KMS-11 (cell line): ENCODE results near the gene FRMD4A.

ENCODE experiments used
- H2AFZ ChIP-seq: fragments of 200-600 bp; sonication (generic); 2 replicates; pipeline ENCODE4 v1.6.1; 2016; ENCODE audit warnings: antibody characterized with exemption, mixed run types, low read depth
- H3K27ac ChIP-seq: fragments of 200-600 bp; sonication (generic); 2 replicates; pipeline ENCODE4 v1.6.1; 2016; ENCODE audit warnings: mild to moderate bottlenecking, mixed run types
- H3K27me3 ChIP-seq: fragments of 200-600 bp; sonication (generic); 2 replicates; pipeline ENCODE4 v1.6.1; 2017; ENCODE audit warnings: mild to moderate bottlenecking, low read depth, mixed run types, moderate library complexity; ENCODE audit not compliant: insufficient read depth
- H3K36me3 ChIP-seq: fragments of 200-600 bp; sonication (generic); 2 replicates; pipeline ENCODE4 v1.6.1; 2017; ENCODE audit warnings: mild to moderate bottlenecking, mixed run types; ENCODE audit not compliant: insufficient read depth
- H3K4me1 ChIP-seq: fragments of 200-600 bp; sonication (generic); 2 replicates; pipeline ENCODE4 v1.6.1; 2016; ENCODE audit warnings: mild to moderate bottlenecking, low read depth, mixed run types; ENCODE audit not compliant: poor library complexity, severe bottlenecking
- H3K4me2 ChIP-seq: fragments of 200-600 bp; sonication (generic); 2 replicates; pipeline ENCODE4 v1.7.0; 2016; ENCODE audit warnings: mild to moderate bottlenecking, mixed run types
- H3K4me3 ChIP-seq: fragments of 200-600 bp; sonication (generic); IDR thresholded peaks from 2 replicates; pipeline ENCODE4 v1.6.1; 2017; ENCODE audit warnings: low read depth, low read length, mixed read lengths; ENCODE audit not compliant: insufficient read depth
- H3K79me2 ChIP-seq: fragments of 200-600 bp; sonication (generic); 2 replicates; pipeline ENCODE4 v1.6.1; 2016; ENCODE audit warnings: low read depth, mixed run types; ENCODE audit not compliant: insufficient read depth
- H3K9ac ChIP-seq: fragments of 200-600 bp; sonication (generic); 2 replicates; pipeline ENCODE4 v1.6.1; 2016; ENCODE audit warnings: mild to moderate bottlenecking, mixed run types
- H4K20me1 ChIP-seq: fragments of 200-600 bp; sonication (generic); 2 replicates; pipeline ENCODE4 v1.6.1; 2016; ENCODE audit warnings: mild to moderate bottlenecking, mixed run types; ENCODE audit not compliant: insufficient read depth
- CTCF ChIP-seq: fragments of 200-600 bp; sonication (generic); conservative IDR thresholded peaks from 2 replicates; pipeline ENCODE4 v1.6.1; 2017; ENCODE audit warnings: low read depth, mild to moderate bottlenecking, antibody characterized with exemption, low read length, moderate library complexity, mixed read lengths

Gene FRMD4A

DNA sequence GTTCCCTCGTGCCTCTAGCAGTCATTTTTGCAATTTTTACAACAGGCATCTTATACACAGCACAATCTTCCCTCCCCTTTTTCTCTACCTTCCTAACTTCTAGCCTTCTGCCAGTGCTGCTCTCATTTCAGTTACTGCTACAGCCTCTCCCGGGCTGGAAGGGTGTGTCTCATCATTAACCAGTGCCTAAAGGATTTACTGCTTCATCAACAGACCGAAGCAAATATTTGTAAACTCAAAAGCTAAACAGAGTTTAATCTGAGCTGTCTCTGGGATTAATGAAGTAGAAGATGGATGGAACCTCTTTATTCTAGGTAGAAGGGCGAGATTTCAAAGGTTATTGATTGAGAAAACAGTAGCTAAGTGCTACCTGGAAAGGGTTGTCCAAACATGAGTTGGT lies 649.6 kb downstream of the FRMD4A start:
- no peaks in the 10 kb centered on the region for H3K36me3 ChIP-seq
- H3K4me2 ChIP-seq = no peak overlapping the region
- no peak overlapping the region for H3K9ac ChIP-seq
- no peaks in the 10 kb centered on the region for H3K79me2 ChIP-seq
- no peak overlapping the region for H2AFZ ChIP-seq
- H3K27me3 ChIP-seq = no peaks in the 10 kb centered on the region
- H4K20me1 ChIP-seq = no peaks in the 10 kb centered on the region
- H3K4me1 ChIP-seq = peaks cover 4% of the 10 kb centered on the region
- no peak overlapping the region for H3K27ac ChIP-seq
- no peak for TF ChIP-seq CTCF
- H3K4me3 ChIP-seq = no peak overlapping the region

- no peaks in the 10 kb centered on the region for H3K27me3 ChIP-seq
- no peaks in the 10 kb centered on the region for H3K4me1 ChIP-seq
- H2AFZ ChIP-seq = no peak overlapping the region
- H4K20me1 ChIP-seq = no peaks in the 10 kb centered on the region
- H3K9ac ChIP-seq = no peak overlapping the region
- no peak for TF ChIP-seq CTCF
- H3K79me2 ChIP-seq = no peaks in the 10 kb centered on the region
- no peak overlapping the region for H3K4me2 ChIP-seq
- H3K27ac ChIP-seq = no peak overlapping the region
- no peak overlapping the region for H3K4me3 ChIP-seq
- no peaks in the 10 kb centered on the region for H3K36me3 ChIP-seq
Observed at GRCh38 chr10:13678101-13678843, 652.5 kb downstream of the FRMD4A start.

GRCh38 chr10:13674645-13675588 lies 655.8 kb downstream of the FRMD4A start:
- Histone ChIP-seq H2AFZ (no peak overlapping the region), H3K9ac (no peak overlapping the region), H3K4me1 (no peaks in the 10 kb centered on the region), H4K20me1 (no peaks in the 10 kb centered on the region), H3K27me3 (no peaks in the 10 kb centered on the region), H3K27ac (no peak overlapping the region), H3K36me3 (no peaks in the 10 kb centered on the region), H3K4me3 (no peak overlapping the region), H3K4me2 (no peak overlapping the region), H3K79me2 (no peaks in the 10 kb centered on the region)
- no peak for TF ChIP-seq CTCF

- Histone ChIP-seq H3K4me3 (no peak overlapping the region), H4K20me1 (no peaks in the 10 kb centered on the region), H3K27ac (no peak overlapping the region), H2AFZ (no peak overlapping the region), H3K79me2 (no peaks in the 10 kb centered on the region), H3K9ac (no peak overlapping the region), H3K4me1 (no peaks in the 10 kb centered on the region), H3K27me3 (no peaks in the 10 kb centered on the region), H3K4me2 (no peak overlapping the region), H3K36me3 (no peaks in the 10 kb centered on the region)
- TF ChIP-seq CTCF = no peak
Observed at GRCh38 chr10:13673156-13673555, 657.6 kb downstream of the FRMD4A start.
